ENCODE measurements around the gene SLC35G6. TPM values are rescaled to one million over a fixed set of nuclear protein-coding genes. Genes with fewer than 3 reads are reported as not detected.

Gene SLC35G6
- total RNA-seq, 4 donors from 2014 or later, result not detected

DNA sequence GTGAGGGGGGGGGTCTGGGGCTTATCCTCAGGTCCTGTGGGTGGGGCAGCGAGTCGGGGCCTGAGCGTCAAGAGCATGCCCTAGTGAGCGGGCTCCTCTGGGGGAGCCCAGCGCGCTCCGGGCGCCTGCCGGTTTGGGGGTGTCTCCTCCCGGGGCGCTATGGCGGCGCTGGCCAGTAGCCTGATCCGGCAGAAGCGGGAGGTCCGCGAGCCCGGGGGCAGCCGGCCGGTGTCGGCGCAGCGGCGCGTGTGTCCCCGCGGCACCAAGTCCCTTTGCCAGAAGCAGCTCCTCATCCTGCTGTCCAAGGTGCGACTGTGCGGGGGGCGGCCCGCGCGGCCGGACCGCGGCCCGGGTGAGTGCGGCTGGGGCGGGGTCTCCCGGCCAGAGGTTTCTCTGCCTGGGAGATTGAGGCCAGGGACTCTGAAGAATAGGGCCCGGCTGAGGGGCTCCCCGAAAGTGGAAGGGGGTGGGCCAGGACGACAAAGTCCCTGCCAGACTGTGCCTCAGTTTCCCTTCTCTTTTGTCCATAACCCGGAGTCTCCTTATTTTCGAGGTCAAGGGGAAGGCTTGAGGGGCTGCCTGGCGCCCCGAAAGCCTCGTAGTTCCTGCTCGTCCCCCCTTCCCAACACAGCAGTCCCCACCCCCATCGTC lies 41.7 kb upstream of the SLC35G6 start, which contains the start of gene FGF11:
TSS of gene FGF11 (plus strand) at position 51 of the 651 bp plus-strand sequence. CDS start at position 160, 109 bp downstream.
- H3K27me3 ChIP-seq, result peaks cover 44% of the 10 kb centered on the region
- intact Hi-C loops (cut with DNase I; ENCODE audit: low total_unique reads) (loop anchor here (2.0 kb wide), 1 partner anchor 45 kb away; the partner anchor contains the start of gene POLR2A), in situ Hi-C loops (cut with MboI; ENCODE audit: low pct_ligation_motif_present in 1 of 4, low pct_unique_long_range_greater_than_20kb in 1 of 4, low sequenced_read_pairs in 3 of 4) (loop anchor here in 2 of 4 donors (10.0 kb wide), 2 partner anchors 75 to 85 kb away; partner anchors contain the start of genes KCTD11 (in 1 of the 2) and TMEM95 (in 1 of the 2))

DNA sequence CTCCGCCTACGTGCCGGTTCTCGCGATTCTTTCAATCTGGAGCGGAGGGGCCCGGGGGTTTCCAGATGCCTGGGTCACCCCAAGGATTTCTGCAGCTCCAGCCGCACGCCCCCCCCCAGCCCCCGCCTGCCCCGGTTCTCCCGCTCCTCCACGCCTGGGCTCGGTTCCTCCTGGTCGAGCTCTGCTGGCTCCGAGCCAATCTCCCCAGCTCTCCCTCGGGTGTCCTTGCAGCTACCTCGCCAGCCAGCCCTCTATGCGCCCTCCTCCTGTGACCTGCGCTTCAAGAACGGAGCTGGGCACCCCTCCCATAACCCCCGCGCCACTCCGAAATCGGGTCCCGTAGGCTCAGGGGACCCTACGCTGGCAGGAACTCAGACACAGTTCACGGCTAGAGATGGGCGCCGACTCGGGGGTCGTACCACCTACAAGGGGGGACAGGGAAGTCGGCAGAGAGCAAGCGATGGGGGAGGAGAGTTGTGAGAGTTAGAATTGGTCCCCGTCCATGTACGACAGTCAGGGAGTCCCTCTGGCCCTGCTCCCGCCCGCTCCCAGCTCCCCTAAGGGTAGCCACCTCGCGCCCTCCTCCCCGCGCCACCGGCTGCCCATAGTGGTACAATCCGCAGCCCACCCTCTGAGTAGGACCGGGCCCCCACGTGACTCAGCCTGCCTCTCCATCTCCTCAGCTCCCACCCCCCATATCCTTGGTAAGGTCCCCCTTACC lies 41.0 kb upstream of the SLC35G6 start:
- intact Hi-C loops (cut with DNase I; ENCODE audit: low total_unique reads) (no loop called here), in situ Hi-C loops (cut with MboI; ENCODE audit: low pct_ligation_motif_present in 1 of 4, low pct_unique_long_range_greater_than_20kb in 1 of 4, low sequenced_read_pairs in 3 of 4) (no loop called here)
- H3K27me3 ChIP-seq, result peaks cover 50% of the 10 kb centered on the region
- no peak overlapping the region for H3K27ac ChIP-seq
- DNase-seq, result peak; percentile 67
- no peaks in the 10 kb centered on the region for H3K9me3 ChIP-seq
- peaks cover 26 to 56% (median 45%) of the 10 kb centered on the region in 4 donors for H3K4me1 ChIP-seq
- WGBS, 2 donors (ENCODE audit: low coverage in 1 of 2), result 0 to 3% methylated on average over 1 to 43 of the region's 46 CpGs
- no peaks in the 10 kb centered on the region for H3K36me3 ChIP-seq
- TF ChIP-seq EP300 (IDR thresholded peaks at IDR 0.05; ENCODE audit: low read depth) (no peak), POLR2AphosphoS5 (IDR thresholded peaks at IDR 0.05) (no peak), POLR2A (IDR thresholded peaks at IDR 0.05) (no peak)
- TF ChIP-seq, protein P1, sequence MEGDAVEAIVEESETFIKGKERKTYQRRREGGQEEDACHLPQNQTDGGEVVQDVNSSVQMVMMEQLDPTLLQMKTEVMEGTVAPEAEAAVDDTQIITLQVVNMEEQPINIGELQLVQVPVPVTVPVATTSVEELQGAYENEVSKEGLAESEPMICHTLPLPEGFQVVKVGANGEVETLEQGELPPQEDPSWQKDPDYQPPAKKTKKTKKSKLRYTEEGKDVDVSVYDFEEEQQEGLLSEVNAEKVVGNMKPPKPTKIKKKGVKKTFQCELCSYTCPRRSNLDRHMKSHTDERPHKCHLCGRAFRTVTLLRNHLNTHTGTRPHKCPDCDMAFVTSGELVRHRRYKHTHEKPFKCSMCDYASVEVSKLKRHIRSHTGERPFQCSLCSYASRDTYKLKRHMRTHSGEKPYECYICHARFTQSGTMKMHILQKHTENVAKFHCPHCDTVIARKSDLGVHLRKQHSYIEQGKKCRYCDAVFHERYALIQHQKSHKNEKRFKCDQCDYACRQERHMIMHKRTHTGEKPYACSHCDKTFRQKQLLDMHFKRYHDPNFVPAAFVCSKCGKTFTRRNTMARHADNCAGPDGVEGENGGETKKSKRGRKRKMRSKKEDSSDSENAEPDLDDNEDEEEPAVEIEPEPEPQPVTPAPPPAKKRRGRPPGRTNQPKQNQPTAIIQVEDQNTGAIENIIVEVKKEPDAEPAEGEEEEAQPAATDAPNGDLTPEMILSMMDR (IDR thresholded peaks at IDR 0.05), result no peak
- peak overlapping the region in 3 of 4 donors; percentile 11 to 44 (median 28) for H3K4me3 ChIP-seq

More for the DNA sequence above, 41.7 kb upstream of the SLC35G6 start, which contains the start of gene FGF11:
- Histone ChIP-seq H3K9me3 (no peaks in the 10 kb centered on the region), H3K27ac (no peak within 1 kb of the TSS), H3K36me3 (no peaks in the 10 kb centered on the region), H3K4me3 (peak within 1 kb of the TSS in 3 of 4 donors; percentile 11 to 79 (median 28)), H3K4me1 (peaks cover 26 to 51% (median 44%) of the 10 kb centered on the region in 4 donors)
- no peak for TF ChIP-seq EP300 (IDR thresholded peaks at IDR 0.05; ENCODE audit: low read depth)
- TF ChIP-seq POLR2A (IDR thresholded peaks at IDR 0.05), result no peak
- TF ChIP-seq, protein P1 (IDR thresholded peaks at IDR 0.05), result no peak
- TF ChIP-seq POLR2AphosphoS5 (IDR thresholded peaks at IDR 0.05), result no peak
- WGBS, 2 donors (ENCODE audit: low coverage in 1 of 2), result 0 to 2% methylated on average over 7 to 17 of the region's 50 CpGs
- no peak for DNase-seq

DNA sequence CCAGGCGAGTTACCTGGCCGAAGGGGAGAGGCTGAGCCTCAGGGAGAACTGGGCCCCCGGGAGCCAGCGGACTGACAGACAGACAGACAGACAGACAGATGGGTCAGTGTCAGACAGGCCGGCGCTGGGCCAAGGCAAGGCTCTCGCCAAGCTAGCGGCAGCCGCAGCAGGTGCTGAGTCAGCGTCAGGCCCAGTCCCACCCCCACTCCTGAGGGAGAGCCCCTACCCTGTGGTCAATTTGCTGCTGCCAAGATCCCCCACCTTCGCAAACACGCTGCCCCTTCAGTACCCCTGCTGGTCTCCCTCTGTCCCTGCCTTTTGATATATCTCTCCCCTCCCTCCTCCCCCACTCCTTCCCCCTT lies 40.4 kb upstream of the SLC35G6 start:
- Histone ChIP-seq H3K27ac (no peak overlapping the region), H3K27me3 (peaks cover 56% of the 10 kb centered on the region), H3K4me3 (no peak overlapping the region), H3K9me3 (no peaks in the 10 kb centered on the region), H3K36me3 (no peaks in the 10 kb centered on the region), H3K4me1 (peaks cover 26 to 56% (median 43%) of the 10 kb centered on the region in 4 donors)
- DNase-seq, result peak; percentile 28
- in situ Hi-C loops (cut with MboI; ENCODE audit: low pct_ligation_motif_present in 1 of 4, low pct_unique_long_range_greater_than_20kb in 1 of 4, low sequenced_read_pairs in 3 of 4), result no loop called here
- TF ChIP-seq, protein P1 (IDR thresholded peaks at IDR 0.05), result no peak
- TF ChIP-seq EP300 (IDR thresholded peaks at IDR 0.05; ENCODE audit: low read depth) (no peak), POLR2A (IDR thresholded peaks at IDR 0.05) (no peak), POLR2AphosphoS5 (IDR thresholded peaks at IDR 0.05) (no peak)
- 12% methylated on average over 12 of the region's 12 CpGs; no CpG with 5 or more reads in 1 of the 2 donors for WGBS, 2 donors (ENCODE audit: low coverage in 1 of 2)
- intact Hi-C loops (cut with DNase I; ENCODE audit: low total_unique reads), result no loop called here

DNA sequence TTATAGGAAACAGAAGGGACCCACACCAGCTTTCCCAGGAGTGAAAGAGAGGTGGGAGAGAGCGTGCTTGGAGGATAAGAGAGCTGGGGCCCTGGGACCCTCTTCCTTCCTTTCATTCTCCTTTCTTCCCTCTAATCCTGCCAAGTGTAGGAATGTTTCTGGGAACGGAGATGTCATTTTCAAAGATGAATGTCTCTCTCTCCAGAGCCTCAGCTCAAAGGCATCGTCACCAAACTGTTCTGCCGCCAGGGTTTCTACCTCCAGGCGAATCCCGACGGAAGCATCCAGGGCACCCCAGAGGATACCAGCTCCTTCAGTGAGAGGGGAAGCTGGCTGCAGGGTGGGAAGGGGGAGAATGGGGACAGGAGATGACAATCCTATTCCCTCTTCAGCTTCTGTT lies 40.0 kb upstream of the SLC35G6 start:
- H3K27me3 ChIP-seq, result peaks cover 59% of the 10 kb centered on the region
- intact Hi-C loops (cut with DNase I; ENCODE audit: low total_unique reads), result no loop called here
- H3K9me3 ChIP-seq, result no peaks in the 10 kb centered on the region
- no peak for DNase-seq
- 71% methylated on average over 7 of the region's 7 CpGs; no CpG with 5 or more reads in 1 of the 2 donors for WGBS, 2 donors (ENCODE audit: low coverage in 1 of 2)
- H3K36me3 ChIP-seq, result no peaks in the 10 kb centered on the region
- in situ Hi-C loops (cut with MboI; ENCODE audit: low pct_ligation_motif_present in 1 of 4, low pct_unique_long_range_greater_than_20kb in 1 of 4, low sequenced_read_pairs in 3 of 4), result no loop called here
- H3K4me3 ChIP-seq, result no peak overlapping the region
- H3K27ac ChIP-seq, result no peak overlapping the region
- H3K4me1 ChIP-seq, result peaks cover 23 to 56% (median 39%) of the 10 kb centered on the region in 4 donors
- TF ChIP-seq POLR2A (IDR thresholded peaks at IDR 0.05) (no peak), POLR2AphosphoS5 (IDR thresholded peaks at IDR 0.05) (no peak), EP300 (IDR thresholded peaks at IDR 0.05; ENCODE audit: low read depth) (no peak)
- TF ChIP-seq, protein P1 (IDR thresholded peaks at IDR 0.05), result no peak
